ENCODE measurements around the gene KRCC1. TPM values are rescaled to one million over a fixed set of nuclear protein-coding genes. Genes with fewer than 3 reads are reported as not detected.
"Not testable (repeated sequence)": the region's sequence is repeated elsewhere in the genome, so short reads cannot be mapped to it uniquely, and the experiment has no call there.

KRCC1 gene
- polyA plus RNA-seq, 3 donors: 11.8 to 48.0 (median 17.2) TPM

DNA sequence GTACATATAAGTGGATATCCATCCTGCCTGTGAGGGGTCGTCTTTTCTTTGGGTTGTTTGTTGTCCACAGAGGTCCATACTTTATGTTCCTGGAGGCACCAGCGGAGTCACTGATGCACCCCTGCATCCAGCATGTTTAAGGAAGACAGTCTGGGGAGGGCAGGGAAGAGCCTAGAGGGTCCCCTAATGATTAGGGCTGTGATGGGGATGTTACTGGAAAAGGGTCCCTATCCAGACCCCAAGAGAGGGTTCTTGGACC lies 37.9 kb downstream of the KRCC1 start:
- not testable (repeated sequence) for H3K27ac ChIP-seq (ENCODE audit: low read depth, low read length)
- 78 to 93% (median 89%) methylated on average over 2 of the region's 2 CpGs for WGBS, 3 donors

DNA sequence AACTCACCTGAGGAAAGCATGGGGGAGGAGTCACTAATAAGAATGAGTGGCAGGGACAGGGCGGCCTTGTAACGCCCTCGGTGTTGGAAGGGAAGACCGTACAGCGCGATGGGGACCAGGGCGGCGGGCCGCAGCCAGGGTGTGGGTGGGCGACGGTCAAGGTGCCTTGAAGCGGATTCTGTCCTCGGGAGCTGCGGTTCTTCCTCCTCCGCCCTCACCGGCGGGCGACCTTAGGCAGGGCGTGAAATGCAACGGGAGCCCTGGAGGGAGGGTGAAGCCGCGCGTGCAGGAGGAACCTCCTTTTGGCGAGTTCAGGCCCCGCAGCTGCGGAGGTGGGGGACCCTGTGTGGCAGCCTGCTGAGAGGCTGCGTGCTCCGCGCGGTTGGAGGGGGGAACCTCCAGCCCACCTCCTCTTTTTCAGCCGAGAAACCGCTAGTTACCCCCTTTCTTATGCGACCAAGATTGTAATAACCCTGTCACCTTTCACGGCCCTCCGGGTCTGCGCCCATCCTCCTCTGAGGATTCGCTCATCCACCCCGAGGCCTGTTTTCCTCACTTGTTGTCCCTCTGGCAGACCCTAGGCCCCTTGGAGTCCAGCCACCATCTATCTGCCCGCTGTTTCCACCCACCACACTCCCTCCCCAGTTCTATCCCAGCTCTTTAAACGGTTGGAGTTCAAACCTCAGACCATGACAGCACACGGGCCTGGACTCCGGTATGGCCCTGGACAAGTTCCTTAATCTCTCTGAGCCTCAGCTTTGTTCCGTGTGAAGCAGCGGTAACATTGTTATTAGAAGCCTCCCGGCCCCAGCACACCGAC lies 38.4 kb downstream of the KRCC1 start:
- H3K27ac ChIP-seq (ENCODE audit: low read depth, low read length): no peak overlapping the region
- 13 to 28% (median 25%) methylated on average over 40 to 46 of the region's 46 CpGs for WGBS, 3 donors

DNA sequence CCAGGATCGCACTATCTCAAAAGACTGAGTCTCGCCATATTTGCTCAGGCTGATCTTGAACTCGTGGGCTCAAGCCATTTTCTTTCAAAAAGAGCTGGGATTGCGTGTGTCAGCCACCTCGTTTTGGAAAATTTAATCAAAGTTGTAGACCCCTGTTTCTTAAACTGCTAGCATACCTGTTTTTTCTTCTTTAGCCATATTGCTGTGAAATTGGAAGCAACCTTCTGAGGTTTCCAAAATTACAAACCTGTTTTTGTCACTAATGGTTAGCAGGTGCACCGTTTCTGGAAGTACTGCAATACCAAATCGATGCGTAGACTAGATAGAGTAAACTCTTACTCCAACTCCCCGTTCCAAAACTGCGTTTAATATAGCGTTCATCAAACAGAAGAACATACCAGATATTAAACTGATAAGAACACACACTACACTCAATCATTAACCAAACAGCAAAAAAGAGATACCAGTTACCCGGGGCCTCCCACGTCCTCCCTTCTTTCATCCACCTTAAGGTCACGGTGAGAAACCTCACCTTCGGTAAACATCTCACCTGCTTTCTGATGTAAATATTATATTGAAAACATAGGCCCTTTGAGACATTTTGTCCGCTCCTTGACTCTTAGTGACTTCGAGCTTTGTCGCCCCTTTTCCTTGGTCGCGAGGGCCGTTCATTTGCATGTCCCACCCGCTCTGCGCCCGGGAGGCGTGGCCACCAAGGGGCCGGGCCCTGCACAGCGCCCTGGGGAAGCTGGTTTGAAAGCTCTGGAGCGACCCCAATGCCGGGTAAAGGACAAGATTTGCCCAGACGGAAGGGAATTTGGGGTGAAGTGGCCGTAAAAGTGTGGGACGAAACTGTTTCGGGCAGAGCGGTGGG lies 39.3 kb downstream of the KRCC1 start, which contains the start of gene RNU2-63P:
Gene RNU2-63P, minus strand, starts transcription at position 462 of the 874 bp plus-strand sequence.
- no peak within 1 kb of the TSS for H3K27ac ChIP-seq (ENCODE audit: low read depth, low read length)
- 4 to 11% (median 10%) methylated on average over 34 of the region's 34 CpGs for WGBS, 3 donors

DNA sequence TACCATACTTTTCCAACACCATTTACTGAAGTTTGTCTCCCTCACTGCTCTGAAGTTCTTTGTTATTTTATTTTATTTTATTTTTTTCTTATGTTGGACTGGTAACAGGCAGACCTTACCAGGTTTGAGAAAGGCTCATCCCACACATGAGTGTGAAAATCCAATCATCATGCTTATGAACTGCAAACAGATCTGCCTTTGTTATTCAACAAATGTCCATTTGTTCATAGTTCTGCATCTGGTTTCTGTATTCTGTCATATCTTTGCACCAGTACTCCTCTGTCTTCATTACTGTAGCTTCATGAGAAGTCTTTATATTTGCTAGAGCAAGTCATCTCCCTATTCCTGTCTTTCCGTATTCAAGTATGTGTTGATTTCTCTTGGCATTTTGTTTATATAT lies 44.6 kb downstream of the KRCC1 start:
- 69 to 74% (median 74%) methylated on average over 1 of the region's 1 CpG for WGBS, 3 donors
- H3K27ac ChIP-seq (ENCODE audit: low read depth, low read length): no peak overlapping the region

DNA sequence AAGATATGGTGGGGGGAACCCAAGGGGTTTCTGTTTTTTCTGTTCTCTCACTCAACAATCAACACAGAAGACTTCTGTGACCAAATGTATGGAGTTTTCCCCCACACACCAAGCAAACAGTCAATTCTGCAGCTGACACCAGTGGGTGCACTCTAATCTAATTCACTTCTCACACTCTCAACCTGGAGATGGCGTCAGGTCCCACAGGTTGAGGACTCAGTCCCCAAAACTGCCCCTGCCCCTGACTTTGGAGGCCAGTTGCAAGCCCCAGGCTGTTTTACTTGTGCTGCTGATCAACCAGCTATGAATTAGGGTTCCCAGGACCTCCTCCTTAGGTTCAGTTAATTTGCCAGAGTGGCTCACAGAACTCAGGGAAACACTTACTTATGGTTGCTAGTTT lies 45.4 kb downstream of the KRCC1 start:
- WGBS, 3 donors: 95 to 100% (median 96%) methylated on average over 1 of the region's 1 CpG

DNA sequence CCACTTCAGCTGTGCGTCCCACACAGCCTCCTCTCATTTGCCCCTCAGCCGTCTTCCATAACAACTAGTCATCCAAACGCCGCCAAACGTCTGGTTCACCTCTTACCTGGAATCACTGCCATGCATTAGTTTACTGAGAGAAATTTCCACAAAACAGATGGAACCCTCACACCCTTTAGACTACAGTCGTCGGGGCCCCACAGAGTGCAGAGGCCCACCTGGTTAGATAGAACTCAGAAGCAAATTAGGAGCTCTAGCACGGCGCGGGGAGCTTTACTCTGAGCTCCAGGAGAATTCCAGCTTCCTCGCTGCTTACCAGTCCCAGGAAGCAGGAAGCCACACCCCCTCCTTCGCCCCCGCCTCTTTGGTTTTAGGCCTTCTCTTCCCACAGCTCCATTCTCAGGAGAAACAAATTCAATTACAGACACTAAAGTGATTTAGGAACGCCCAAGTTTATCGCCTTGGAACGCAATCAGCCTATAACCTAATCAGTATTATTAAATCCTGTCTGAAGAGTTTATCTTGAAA lies 48.6 kb downstream of the KRCC1 start:
- WGBS, 3 donors: 86 to 94% (median 89%) methylated on average over 16 of the region's 16 CpGs
- no peak overlapping the region for H3K27ac ChIP-seq (ENCODE audit: low read depth, low read length)

More for the DNA sequence above, 45.4 kb downstream of the KRCC1 start:
- H3K27ac ChIP-seq (ENCODE audit: low read depth, low read length): no peak overlapping the region

DNA sequence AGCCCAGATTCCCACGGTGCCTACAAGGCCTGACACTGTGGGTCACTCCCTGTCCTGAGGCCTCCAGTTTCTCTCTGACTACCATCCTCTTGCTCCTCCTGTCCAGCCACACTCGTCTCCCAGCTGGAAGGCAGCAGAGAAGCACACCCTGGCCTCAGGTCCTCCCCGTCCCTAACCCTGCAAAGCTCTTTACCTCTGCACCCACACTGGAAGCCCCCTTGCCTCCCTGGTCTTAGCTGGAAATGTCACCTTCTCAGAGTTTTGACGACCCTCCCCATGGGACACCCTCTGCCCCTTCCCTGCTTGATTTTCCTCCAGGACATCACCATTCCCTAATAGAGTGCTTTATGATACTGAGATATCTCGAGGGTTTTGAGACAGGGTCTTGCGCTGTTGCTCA lies 49.8 kb downstream of the KRCC1 start:
- H3K27ac ChIP-seq (ENCODE audit: low read depth, low read length): no peak overlapping the region
- WGBS, 3 donors: 85 to 89% (median 88%) methylated on average over 6 of the region's 6 CpGs

DNA sequence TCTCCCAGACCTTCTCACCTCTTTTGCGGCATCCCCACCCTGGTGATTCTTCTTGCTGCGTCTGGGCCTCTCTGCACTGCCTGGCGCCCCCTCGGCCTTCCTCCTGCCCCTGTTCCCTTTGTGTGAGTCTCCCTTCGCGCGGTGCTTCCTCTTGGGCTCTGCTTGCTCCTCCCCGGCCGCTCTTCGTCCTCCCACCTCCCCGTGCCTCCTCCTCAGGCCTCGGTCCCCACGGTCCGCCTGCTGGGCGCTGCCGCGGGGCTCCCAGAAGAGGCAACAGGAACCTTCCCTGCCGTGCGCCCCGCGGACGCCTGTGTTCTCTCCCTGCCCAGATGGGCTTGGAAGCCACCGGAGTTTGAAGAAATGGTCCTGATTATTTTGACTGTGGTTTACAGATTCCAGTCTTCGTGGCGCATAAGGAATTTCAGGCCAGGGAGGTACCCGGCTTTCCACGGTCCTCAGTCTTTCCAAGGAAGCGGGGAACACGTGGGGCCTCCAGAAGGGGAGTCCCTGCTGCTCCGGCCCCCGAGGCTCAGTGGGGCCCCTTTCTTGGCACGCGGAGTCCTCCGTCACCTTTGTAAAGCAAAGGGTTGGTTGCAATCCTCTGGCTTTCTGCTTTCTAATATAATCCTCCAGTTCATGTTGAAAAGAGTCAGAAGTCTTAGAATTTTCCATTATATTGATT lies 52.4 kb downstream of the KRCC1 start:
- 39 to 60% (median 52%) methylated on average over 34 of the region's 34 CpGs for WGBS, 3 donors
- no peak overlapping the region for H3K27ac ChIP-seq (ENCODE audit: low read depth, low read length)

DNA sequence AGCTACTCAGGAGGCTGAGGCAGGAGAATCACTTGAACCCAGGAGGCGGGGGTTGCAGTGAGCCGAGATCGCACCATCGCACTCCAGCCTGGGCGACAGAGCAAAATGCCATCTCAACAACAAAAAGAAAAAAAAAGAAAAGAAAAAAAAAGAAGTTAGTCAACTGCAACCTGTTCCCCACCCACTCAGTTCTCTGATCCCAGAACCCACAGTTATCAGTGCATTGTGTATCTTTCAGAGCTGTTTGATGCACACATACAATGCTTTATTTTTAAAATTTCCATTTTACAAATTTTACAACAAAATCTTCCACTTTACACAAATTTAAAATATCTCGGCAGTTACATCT lies 53.2 kb downstream of the KRCC1 start:
- no peak overlapping the region for H3K27ac ChIP-seq (ENCODE audit: low read depth, low read length)
- WGBS, 3 donors: 95 to 98% (median 96%) methylated on average over 6 of the region's 6 CpGs

DNA sequence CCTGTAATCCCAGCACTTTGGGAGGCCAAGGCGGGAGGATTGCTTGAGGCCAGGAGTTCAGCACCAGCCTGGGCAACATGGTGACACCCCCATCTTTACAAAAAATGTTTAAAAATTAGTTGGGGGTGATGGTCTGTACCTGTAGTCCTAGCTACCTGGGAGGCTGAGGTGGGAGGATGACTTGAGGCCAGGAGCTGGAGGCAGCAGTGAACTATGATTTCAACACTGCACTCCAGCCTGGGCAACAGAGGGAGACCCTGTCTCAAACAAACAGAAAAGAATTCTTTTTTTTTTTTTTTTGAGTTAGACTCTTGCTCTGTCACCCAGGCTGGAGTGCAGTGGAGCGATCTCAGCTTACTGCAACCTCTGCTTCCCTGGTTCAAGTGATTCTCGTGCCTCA lies 55.1 kb downstream of the KRCC1 start:
- WGBS, 3 donors: 60 to 63% (median 62%) methylated on average over 3 of the region's 3 CpGs
- not testable (repeated sequence) for H3K27ac ChIP-seq (ENCODE audit: low read depth, low read length)

DNA sequence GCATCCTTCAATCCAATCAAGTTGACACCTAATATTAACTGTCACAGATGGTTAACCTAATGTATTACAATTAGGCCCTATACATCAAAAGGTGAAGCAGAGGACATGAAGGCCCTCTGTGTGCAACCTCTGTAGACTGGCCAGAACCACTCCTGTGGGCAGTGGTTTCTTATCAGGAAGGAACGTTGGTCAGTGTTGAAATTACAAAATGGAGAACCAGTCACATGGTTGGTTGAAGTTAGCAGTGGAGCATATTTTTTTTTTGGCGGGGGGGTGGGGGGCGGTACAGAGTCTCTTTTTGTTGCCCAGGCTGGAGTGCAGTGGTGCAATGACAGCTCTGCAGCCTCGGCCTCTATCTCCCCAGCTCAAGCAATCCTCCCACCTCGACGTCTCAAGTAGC lies 59.0 kb downstream of the KRCC1 start:
- 59 to 83% (median 73%) methylated on average over 6 of the region's 6 CpGs for WGBS, 3 donors
- H3K27ac ChIP-seq (ENCODE audit: low read depth, low read length): no peak overlapping the region

DNA sequence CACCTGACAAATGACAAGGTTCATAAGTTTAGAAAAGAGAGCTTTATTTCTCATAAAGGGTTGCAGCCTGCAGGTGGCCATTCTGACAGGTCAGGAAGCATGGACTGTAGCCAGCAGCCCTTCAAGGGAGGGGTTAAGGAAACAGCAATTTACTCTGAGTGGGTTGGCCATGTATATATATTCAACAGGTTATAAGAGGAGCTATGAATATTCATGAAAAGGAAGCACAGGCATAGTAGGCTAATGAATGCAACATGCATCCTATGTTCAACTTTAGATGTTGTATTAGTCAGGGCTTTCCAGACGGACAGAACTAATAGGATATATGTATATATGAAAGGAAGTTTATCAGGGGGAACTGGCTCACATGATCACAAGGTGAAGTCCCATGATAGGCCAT lies 59.8 kb downstream of the KRCC1 start:
- H3K27ac ChIP-seq (ENCODE audit: low read depth, low read length): no peak overlapping the region
- WGBS, 3 donors: 48 to 89% (median 59%) methylated on average over 1 of the region's 1 CpG

DNA sequence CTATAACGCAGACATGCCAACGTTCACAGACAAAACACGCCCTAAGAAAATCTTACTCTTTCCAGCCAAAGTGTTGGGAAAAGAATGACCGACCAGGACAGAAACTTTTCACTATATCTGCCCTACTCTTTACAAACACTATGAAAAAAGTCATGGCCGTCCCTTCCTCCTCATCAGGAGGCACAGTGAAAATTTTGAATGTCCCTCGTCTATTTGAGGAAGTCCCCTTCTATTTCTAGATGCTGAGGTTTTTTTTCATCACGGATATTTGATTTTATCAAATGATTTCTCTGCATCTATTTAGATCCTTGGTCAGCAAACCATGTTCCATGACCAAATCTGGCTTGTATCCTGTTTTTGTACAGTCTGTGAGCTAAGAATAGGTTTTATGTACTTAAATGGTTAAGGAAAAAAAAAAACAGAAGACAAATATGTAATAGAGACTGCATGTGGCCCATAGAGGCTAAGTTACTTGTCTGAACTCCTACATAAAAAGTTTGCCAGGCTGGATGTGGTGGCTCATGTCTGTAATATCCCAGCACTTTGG lies 61.2 kb downstream of the KRCC1 start:
- 56 to 77% (median 61%) methylated on average over 6 to 7 of the region's 7 CpGs for WGBS, 3 donors
- H3K27ac ChIP-seq (ENCODE audit: low read depth, low read length): not testable (repeated sequence)

DNA sequence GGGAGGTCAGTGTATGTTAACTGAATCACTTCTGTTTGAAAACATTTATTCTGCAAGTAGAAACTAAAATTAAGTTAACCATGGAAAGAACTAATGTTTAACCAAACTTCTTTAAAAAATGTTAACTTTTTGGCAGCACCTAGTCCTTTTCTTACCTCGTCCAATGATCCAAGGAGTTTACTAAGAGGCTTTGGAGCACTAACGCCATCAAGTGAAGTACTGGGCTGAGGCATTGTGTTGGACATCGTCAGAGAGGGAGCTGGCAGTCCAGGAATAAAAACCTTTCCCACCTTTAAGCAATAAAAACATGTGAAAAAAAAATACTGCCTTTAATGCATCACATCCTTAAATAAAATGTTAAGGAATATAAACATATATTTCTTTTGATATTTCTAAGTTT lies 63.0 kb downstream of the KRCC1 start:
- H3K27ac ChIP-seq (ENCODE audit: low read depth, low read length): not testable (repeated sequence)
- 17 to 33% (median 28%) methylated on average over 1 to 2 of the region's 3 CpGs for WGBS, 3 donors

DNA sequence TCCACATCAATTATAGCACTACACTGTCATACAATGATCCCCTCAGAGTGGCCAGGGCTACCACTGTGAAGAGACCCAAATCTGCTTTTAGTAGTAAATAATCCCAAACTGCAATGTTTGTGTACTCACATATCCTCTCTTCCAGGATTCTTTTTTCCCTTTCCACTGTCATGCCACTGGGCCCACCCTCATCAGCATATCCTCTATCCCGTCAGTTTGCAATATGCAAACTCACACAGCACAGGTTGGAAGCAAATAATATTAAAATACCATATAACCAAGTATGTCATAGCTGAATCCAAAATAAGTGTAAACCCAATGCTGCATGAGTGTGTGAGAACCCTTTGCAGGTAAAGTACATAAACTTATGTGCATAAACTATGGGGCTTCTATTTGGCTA lies 68.1 kb downstream of the KRCC1 start:
- WGBS, 3 donors: no CpG with 5 or more reads among the region's 1 CpG
- H3K27ac ChIP-seq (ENCODE audit: low read depth, low read length): not testable (repeated sequence)

DNA sequence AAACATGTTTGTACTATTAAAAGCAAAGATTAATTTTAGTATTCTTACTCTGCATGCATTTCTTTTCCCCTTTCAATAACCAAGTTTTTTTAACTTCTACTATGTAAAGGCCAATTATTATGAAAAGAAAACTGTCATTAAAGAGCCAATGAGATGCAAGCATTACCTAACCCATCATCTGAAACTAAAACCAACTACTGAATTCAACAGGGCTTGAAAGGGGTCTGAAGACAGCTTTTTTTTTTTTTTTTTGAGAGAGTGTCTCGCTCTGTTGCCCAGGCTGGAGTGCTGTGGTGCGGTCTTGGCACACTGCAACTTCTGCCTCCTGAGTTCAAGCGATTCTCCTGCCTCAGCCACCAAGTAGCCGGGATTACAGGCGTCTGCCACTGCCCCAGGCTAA lies 69.7 kb downstream of the KRCC1 start:
- not testable (repeated sequence) for H3K27ac ChIP-seq (ENCODE audit: low read depth, low read length)
- WGBS, 3 donors: 76 to 93% (median 77%) methylated on average over 4 to 5 of the region's 5 CpGs

DNA sequence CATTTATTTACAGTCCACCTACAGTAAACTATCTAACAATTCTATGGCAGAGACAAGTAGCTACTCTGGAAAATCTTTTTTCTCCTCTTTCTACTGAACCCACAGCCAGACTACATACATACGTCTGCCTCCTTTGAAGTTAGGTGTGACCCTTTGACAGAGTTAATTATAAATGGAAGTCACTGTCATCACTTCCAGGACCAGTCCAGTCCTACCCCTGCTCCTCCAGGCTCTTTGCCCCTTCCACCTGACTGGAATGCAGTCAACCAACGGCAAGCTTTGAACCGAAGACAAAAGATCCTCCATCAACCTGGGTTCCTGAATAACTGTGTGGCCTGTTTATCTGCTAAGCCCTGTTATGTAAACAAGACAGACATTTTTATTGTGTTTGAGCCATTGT lies 74.4 kb downstream of the KRCC1 start:
- no CpG with 5 or more reads among the region's 3 CpGs for WGBS, 3 donors
- not testable (repeated sequence) for H3K27ac ChIP-seq (ENCODE audit: low read depth, low read length)

All from adipose tissue (tissue), 3 donors.